Gastroesophageal sphincter (tissue), 4 donors: ENCODE data around the gene INPP4B. TPM values are rescaled to one million over a fixed set of nuclear protein-coding genes. Genes with fewer than 3 reads are reported as not detected.

ENCODE experiments used
- ATAC-seq: fragments of 150-250 bp; one replicate; pipeline ENCODE4 v1.9.1; 2016; ENCODE audit warnings: mild to moderate bottlenecking, moderate library complexity
- H3K27ac ChIP-seq, 4 donors: fragments of 200-600 bp; sonication (generic) in 3 of 4; 1 replicate in 3 of 4; 2 replicates in 1 of 4; pipeline ENCODE4 v1.5.1; 2016 to 2019
- H3K27me3 ChIP-seq: fragments of 200-600 bp; sonication (generic); one replicate; pipeline ENCODE4 v1.5.1; 2019
- H3K36me3 ChIP-seq, 2 donors: fragments of 200-600 bp; sonication (generic); one replicate each; pipeline ENCODE4 v1.5.1; 2019; ENCODE audit warnings: control low read depth in 1 of 2
- H3K4me1 ChIP-seq, 3 donors: fragments of 200-600 bp; sonication (generic); 1 replicate in 2 of 3; 2 replicates in 1 of 3; pipeline ENCODE4 v1.5.1; 2016 to 2019; ENCODE audit warnings: control low read depth in 2 of 3
- H3K4me3 ChIP-seq, 2 donors: fragments of 200-600 bp; sonication (generic); one replicate each; pipeline ENCODE4 v1.5.1; 2019; ENCODE audit warnings: mild to moderate bottlenecking in 1 of 2, moderate library complexity in 1 of 2
- H3K9me3 ChIP-seq, 3 donors: fragments of 200-600 bp; sonication (generic); one replicate each; pipeline ENCODE4 v1.5.1; 2017 to 2019; ENCODE audit warnings: control low read depth in 2 of 3
- CTCF ChIP-seq, 4 experiments: fragments of 200-600 bp in 2 of 4; fragments of 450-650 bp in 2 of 4; sonication (generic) in 1 of 4; IDR thresholded peaks; one replicate each; pipeline ENCODE4 v1.5.1; 2017 to 2019; ENCODE audit warnings: antibody characterized with exemption in 4 of 4, mild to moderate bottlenecking in 2 of 4, moderate library complexity in 2 of 4
- EP300 ChIP-seq: sonication (generic); formaldehyde crosslinking; IDR thresholded peaks from one replicate; pipeline ENCODE4 v1.6.1; 2017; ENCODE audit warnings: antibody characterized with exemption, mild to moderate bottlenecking
- POLR2A ChIP-seq, 2 donors: fragments of 450-650 bp; IDR thresholded peaks; one replicate each; pipeline ENCODE4 v1.6.1; 2017; ENCODE audit warnings: antibody characterized with exemption in 2 of 2, mild to moderate bottlenecking in 2 of 2, moderate library complexity in 1 of 2
- POLR2AphosphoS5 ChIP-seq: sonication (generic); formaldehyde crosslinking; IDR thresholded peaks from one replicate; pipeline ENCODE4 v1.6.1; 2017; ENCODE audit warnings: antibody characterized with exemption
- WGBS, 2 donors: methylation state at CpG; one replicate each; pipeline ENCODE4 v1.1.5; 2018; ENCODE audit warnings: low coverage in 1 of 2; 5-methylcytosine and 5-hydroxymethylcytosine counted together
- total RNA-seq, 4 donors: library from RNA; depleted of rRNA; stranded (reverse); fragments of >200 nt; gene quantifications; one replicate each; pipeline ENCODE4 v1.1.0, GENCODE V29; 2016

Gene INPP4B
- total RNA-seq, 4 donors from 2014 or later = 17.6 to 63.8 (median 31.3) TPM

GRCh38 chr4:142713282-142714030, 132.6 kb downstream of the INPP4B start:
- Histone ChIP-seq H3K9me3 (peaks cover 0 to 5% (median 0%) of the 10 kb centered on the region in 3 donors), H3K36me3 (no peaks in the 10 kb centered on the region), H3K4me1 (no peaks in the 10 kb centered on the region), H3K27me3 (no peaks in the 10 kb centered on the region), H3K27ac (no peak overlapping the region), H3K4me3 (no peak overlapping the region)
- no peak for TF ChIP-seq EP300
- TF ChIP-seq POLR2A (IDR thresholded peaks at IDR 0.05) = no peak
- ATAC-seq = no peak
- WGBS, 2 donors = 92 to 100% methylated on average over 2 of the region's 2 CpGs

GRCh38 chr4:142708231-142708630, 137.9 kb downstream of the INPP4B start:
- H3K36me3 ChIP-seq = no peaks in the 10 kb centered on the region
- 80% methylated on average over 1 of the region's 1 CpG; no CpG with 5 or more reads in 1 of the 2 donors for WGBS, 2 donors
- no peak for ATAC-seq
- H3K27ac ChIP-seq = no peak overlapping the region
- H3K27me3 ChIP-seq = no peaks in the 10 kb centered on the region
- H3K4me1 ChIP-seq = no peaks in the 10 kb centered on the region
- peaks cover 0 to 8% (median 0%) of the 10 kb centered on the region in 3 donors for H3K9me3 ChIP-seq
- no peak for TF ChIP-seq EP300
- TF ChIP-seq POLR2A (IDR thresholded peaks at IDR 0.05) = no peak
- TF ChIP-seq CTCF (IDR thresholded peaks at IDR 0.05) = no peak
- TF ChIP-seq POLR2AphosphoS5 = no peak
- no peak overlapping the region for H3K4me3 ChIP-seq

GRCh38 chr4:142707401-142707800, 138.7 kb downstream of the INPP4B start:
- WGBS, 2 donors = 83 to 100% methylated on average over 1 of the region's 1 CpG
- no peaks in the 10 kb centered on the region for H3K27me3 ChIP-seq
- TF ChIP-seq EP300 = no peak
- TF ChIP-seq POLR2A (IDR thresholded peaks at IDR 0.05) = no peak
- no peak for TF ChIP-seq POLR2AphosphoS5
- TF ChIP-seq CTCF (IDR thresholded peaks at IDR 0.05) = no peak
- no peak for ATAC-seq
- H3K9me3 ChIP-seq = peaks cover 0 to 8% (median 0%) of the 10 kb centered on the region in 3 donors
- no peak overlapping the region for H3K27ac ChIP-seq
- no peak overlapping the region for H3K4me3 ChIP-seq
- no peaks in the 10 kb centered on the region for H3K36me3 ChIP-seq
- H3K4me1 ChIP-seq = no peaks in the 10 kb centered on the region

GRCh38 chr4:142706381-142706780, 139.7 kb downstream of the INPP4B start:
- H3K4me3 ChIP-seq = no peak overlapping the region
- no peaks in the 10 kb centered on the region for H3K27me3 ChIP-seq
- TF ChIP-seq CTCF (IDR thresholded peaks at IDR 0.05) = no peak
- TF ChIP-seq EP300 = no peak
- no peak for TF ChIP-seq POLR2AphosphoS5
- TF ChIP-seq POLR2A (IDR thresholded peaks at IDR 0.05) = no peak
- 92 to 100% methylated on average over 1 of the region's 1 CpG for WGBS, 2 donors
- H3K4me1 ChIP-seq = no peaks in the 10 kb centered on the region
- H3K36me3 ChIP-seq = no peaks in the 10 kb centered on the region
- no peak for ATAC-seq
- H3K27ac ChIP-seq = no peak overlapping the region
- peaks cover 0 to 8% (median 0%) of the 10 kb centered on the region in 3 donors for H3K9me3 ChIP-seq

GRCh38 chr4:142705820-142706219, 140.3 kb downstream of the INPP4B start:
- Histone ChIP-seq H3K27ac (no peak overlapping the region), H3K4me3 (no peak overlapping the region), H3K9me3 (peaks cover 0 to 8% (median 0%) of the 10 kb centered on the region in 3 donors), H3K36me3 (no peaks in the 10 kb centered on the region), H3K4me1 (no peaks in the 10 kb centered on the region), H3K27me3 (no peaks in the 10 kb centered on the region)
- 100% methylated on average over 1 of the region's 1 CpG for WGBS, 2 donors
- ATAC-seq = no peak
- TF ChIP-seq CTCF (IDR thresholded peaks at IDR 0.05) = no peak
- no peak for TF ChIP-seq POLR2AphosphoS5
- TF ChIP-seq EP300 = no peak
- no peak for TF ChIP-seq POLR2A (IDR thresholded peaks at IDR 0.05)
